GM23338 (cell line): ENCODE measurements around the gene TCEAL8. TPM values are rescaled to one million over a fixed set of nuclear protein-coding genes. Genes with fewer than 3 reads are reported as not detected.

Source experiments
- CTCF ChIP-seq, 2 experiments: fragments of 200-600 bp in 1 of 2; sonication (generic) in 1 of 2; conservative IDR thresholded peaks; 2 replicates each; pipeline versions ENCODE4 v1.5.1 to v1.6.1; 2016 to 2017; ENCODE audit warnings: antibody characterized with exemption in 2 of 2, low read depth in 2 of 2, mild to moderate bottlenecking in 2 of 2, moderate library complexity in 1 of 2
- EZH2 ChIP-seq: fragments of 200-600 bp; sonication (generic); IDR thresholded peaks from one replicate; pipeline ENCODE4 v1.8.0; 2017; ENCODE audit warnings: antibody characterized with exemption, mild to moderate bottlenecking, low read depth; ENCODE audit not compliant: unreplicated experiment
- ZNF462 ChIP-seq: fragments of 250-450 bp; sonication (Bioruptor Pico); IDR thresholded peaks from 2 replicates; pipeline ENCODE4 v1.5.0; 2020; ENCODE audit warnings: mild to moderate bottlenecking, moderate library complexity
- polyA plus RNA-seq: library from polyadenylated mRNA; unstranded; fragments of >200 nt; fragmentation: Nextera tagmentation; extraction: Ambion mirVana; gene quantifications from 2 replicates; pipeline ENCODE4 v1.2.1, GENCODE V29; 2016
- total RNA-seq: library from RNA; depleted of rRNA; stranded (reverse); fragments of >200 nt; shearing (Covaris generic); gene quantifications from 2 replicates; pipeline ENCODE4 v1.2.3, GENCODE V29; 2014
- TF ChIP-seq, protein P1 (sequence below): IDR thresholded peaks from one replicate; pipeline ENCODE4 v1.6.1; 2018; ENCODE audit warnings: antibody characterized with exemption; ENCODE audit not compliant: unreplicated experiment

Gene TCEAL8
- total and polyA plus RNA-seq, 2 experiments from 2014 or later = 105 to 168 TPM

GRCh38 chrX:103274284-103274683 lies 19.3 kb upstream of the TCEAL8 start (continued):
- no peak for TF ChIP-seq ZNF462
- no peak for TF ChIP-seq EZH2
- TF ChIP-seq, protein P1, sequence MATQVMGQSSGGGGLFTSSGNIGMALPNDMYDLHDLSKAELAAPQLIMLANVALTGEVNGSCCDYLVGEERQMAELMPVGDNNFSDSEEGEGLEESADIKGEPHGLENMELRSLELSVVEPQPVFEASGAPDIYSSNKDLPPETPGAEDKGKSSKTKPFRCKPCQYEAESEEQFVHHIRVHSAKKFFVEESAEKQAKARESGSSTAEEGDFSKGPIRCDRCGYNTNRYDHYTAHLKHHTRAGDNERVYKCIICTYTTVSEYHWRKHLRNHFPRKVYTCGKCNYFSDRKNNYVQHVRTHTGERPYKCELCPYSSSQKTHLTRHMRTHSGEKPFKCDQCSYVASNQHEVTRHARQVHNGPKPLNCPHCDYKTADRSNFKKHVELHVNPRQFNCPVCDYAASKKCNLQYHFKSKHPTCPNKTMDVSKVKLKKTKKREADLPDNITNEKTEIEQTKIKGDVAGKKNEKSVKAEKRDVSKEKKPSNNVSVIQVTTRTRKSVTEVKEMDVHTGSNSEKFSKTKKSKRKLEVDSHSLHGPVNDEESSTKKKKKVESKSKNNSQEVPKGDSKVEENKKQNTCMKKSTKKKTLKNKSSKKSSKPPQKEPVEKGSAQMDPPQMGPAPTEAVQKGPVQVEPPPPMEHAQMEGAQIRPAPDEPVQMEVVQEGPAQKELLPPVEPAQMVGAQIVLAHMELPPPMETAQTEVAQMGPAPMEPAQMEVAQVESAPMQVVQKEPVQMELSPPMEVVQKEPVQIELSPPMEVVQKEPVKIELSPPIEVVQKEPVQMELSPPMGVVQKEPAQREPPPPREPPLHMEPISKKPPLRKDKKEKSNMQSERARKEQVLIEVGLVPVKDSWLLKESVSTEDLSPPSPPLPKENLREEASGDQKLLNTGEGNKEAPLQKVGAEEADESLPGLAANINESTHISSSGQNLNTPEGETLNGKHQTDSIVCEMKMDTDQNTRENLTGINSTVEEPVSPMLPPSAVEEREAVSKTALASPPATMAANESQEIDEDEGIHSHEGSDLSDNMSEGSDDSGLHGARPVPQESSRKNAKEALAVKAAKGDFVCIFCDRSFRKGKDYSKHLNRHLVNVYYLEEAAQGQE = no peak
- TF ChIP-seq CTCF (conservative IDR thresholded peaks at IDR 0.05; ENCODE audit: low read depth in 2 of 2) = no peak
